Skeletal muscle tissue (tissue), 4 donors: ENCODE data around the gene UNC13C. TPM values are rescaled to one million over a fixed set of nuclear protein-coding genes. Genes with fewer than 3 reads are reported as not detected.

Experiments used
- H3K27ac ChIP-seq: one replicate; pipeline ENCODE4 v1.7.0; 2013; ENCODE audit warnings: mild to moderate bottlenecking, low read depth, low read length, inconsistent platforms
- H3K27me3 ChIP-seq, 3 donors: one replicate each; pipeline ENCODE4 v1.7.0; 2013; ENCODE audit warnings: low read length in 3 of 3; ENCODE audit not compliant: control insufficient read depth in 3 of 3, insufficient read depth in 3 of 3
- H3K36me3 ChIP-seq, 3 donors: one replicate each; pipeline ENCODE4 v1.7.0; 2013; ENCODE audit warnings: low read length in 3 of 3; ENCODE audit not compliant: control insufficient read depth in 3 of 3, insufficient read depth in 3 of 3
- H3K4me1 ChIP-seq, 3 donors: one replicate each; pipeline ENCODE4 v1.7.0; 2013; ENCODE audit warnings: low read length in 3 of 3, mild to moderate bottlenecking in 3 of 3; ENCODE audit not compliant: control insufficient read depth in 3 of 3, insufficient read depth in 3 of 3
- H3K4me3 ChIP-seq, 3 donors: one replicate each; pipeline ENCODE4 v1.7.0; 2013; ENCODE audit warnings: low read length in 3 of 3
- H3K9ac ChIP-seq, 3 donors: one replicate each; pipeline ENCODE4 v1.7.0; 2013; ENCODE audit warnings: low read length in 3 of 3, mild to moderate bottlenecking in 3 of 3, moderate library complexity in 2 of 3, low read depth in 1 of 3
- H3K9me3 ChIP-seq, 3 donors: one replicate each; pipeline ENCODE4 v1.7.0; 2013; ENCODE audit warnings: low read length in 3 of 3; ENCODE audit not compliant: control insufficient read depth in 3 of 3
- total RNA-seq: library from RNA; depleted of rRNA; stranded (reverse); fragments of >200 nt; gene quantifications from one replicate; pipeline ENCODE4 v1.2.3, GENCODE V29; 2014
- donor health status: Osteomylitis.

The UNC13C gene
- total RNA-seq, 1 donor from 2014 or later = 3.1 TPM

- no peak overlapping the region for H3K27ac ChIP-seq
- no peak overlapping the region for H3K4me3 ChIP-seq
- H3K9me3 ChIP-seq = no peaks in the 10 kb centered on the region
- H3K27me3 ChIP-seq = no peaks in the 10 kb centered on the region
- H3K9ac ChIP-seq = no peak overlapping the region
- peaks cover 0 to 5% (median 0%) of the 10 kb centered on the region in 3 donors for H3K36me3 ChIP-seq
- H3K4me1 ChIP-seq = no peaks in the 10 kb centered on the region
These were observed 272.1 kb downstream of the UNC13C start for GRCh38 chr15:54250326-54250725.

GRCh38 chr15:54256190-54256589 is 277.9 kb downstream of the UNC13C start:
- no peaks in the 10 kb centered on the region for H3K36me3 ChIP-seq
- H3K4me1 ChIP-seq = no peaks in the 10 kb centered on the region
- H3K4me3 ChIP-seq = no peak overlapping the region
- H3K9ac ChIP-seq = no peak overlapping the region
- H3K27ac ChIP-seq = no peak overlapping the region
- H3K27me3 ChIP-seq = no peaks in the 10 kb centered on the region
- H3K9me3 ChIP-seq = no peaks in the 10 kb centered on the region

GRCh38 chr15:54273928-54274327 is 295.7 kb downstream of the UNC13C start:
- Histone ChIP-seq H3K36me3 (no peaks in the 10 kb centered on the region), H3K27me3 (no peaks in the 10 kb centered on the region), H3K9ac (no peak overlapping the region), H3K4me1 (peaks cover 0 to 12% (median 0%) of the 10 kb centered on the region in 3 donors), H3K9me3 (no peaks in the 10 kb centered on the region), H3K27ac (no peak overlapping the region), H3K4me3 (no peak overlapping the region)

GRCh38 chr15:54277834-54278233 is 299.6 kb downstream of the UNC13C start:
- Histone ChIP-seq H3K27ac (peak overlapping the region; percentile 73), H3K36me3 (no peaks in the 10 kb centered on the region), H3K9me3 (no peaks in the 10 kb centered on the region), H3K4me1 (peaks cover 0 to 12% (median 0%) of the 10 kb centered on the region in 3 donors), H3K4me3 (no peak overlapping the region), H3K9ac (no peak overlapping the region), H3K27me3 (no peaks in the 10 kb centered on the region)

GRCh38 chr15:54280726-54281125 is 302.5 kb downstream of the UNC13C start:
- no peaks in the 10 kb centered on the region for H3K36me3 ChIP-seq
- H3K4me1 ChIP-seq = peaks cover 0 to 12% (median 0%) of the 10 kb centered on the region in 3 donors
- H3K27ac ChIP-seq = no peak overlapping the region
- H3K9me3 ChIP-seq = no peaks in the 10 kb centered on the region
- no peak overlapping the region for H3K9ac ChIP-seq
- no peaks in the 10 kb centered on the region for H3K27me3 ChIP-seq
- H3K4me3 ChIP-seq = no peak overlapping the region

GRCh38 chr15:54282228-54282836 is 304.1 kb downstream of the UNC13C start:
- Histone ChIP-seq H3K36me3 (no peaks in the 10 kb centered on the region), H3K4me3 (no peak overlapping the region), H3K27ac (no peak overlapping the region), H3K9me3 (no peaks in the 10 kb centered on the region), H3K9ac (no peak overlapping the region), H3K4me1 (peaks cover 0 to 8% (median 0%) of the 10 kb centered on the region in 3 donors), H3K27me3 (no peaks in the 10 kb centered on the region)

- Histone ChIP-seq H3K9me3 (no peaks in the 10 kb centered on the region), H3K27ac (no peak overlapping the region), H3K27me3 (no peaks in the 10 kb centered on the region)
These were observed 309.8 kb downstream of the UNC13C start for GRCh38 chr15:54288049-54288448.

GRCh38 chr15:54289590-54290136 is 311.4 kb downstream of the UNC13C start:
- H3K27me3 ChIP-seq = no peaks in the 10 kb centered on the region
- H3K4me1 ChIP-seq = no peaks in the 10 kb centered on the region

More at GRCh38 chr15:54288049-54288448, 309.8 kb downstream of the UNC13C start:
- Histone ChIP-seq H3K4me3 (no peak overlapping the region), H3K36me3 (no peaks in the 10 kb centered on the region), H3K4me1 (no peaks in the 10 kb centered on the region), H3K9ac (no peak overlapping the region)

GRCh38 chr15:54298396-54298795 is 320.2 kb downstream of the UNC13C start:
- no peak overlapping the region for H3K9ac ChIP-seq
- H3K27me3 ChIP-seq = no peaks in the 10 kb centered on the region
- H3K4me1 ChIP-seq = no peaks in the 10 kb centered on the region
- no peak overlapping the region for H3K27ac ChIP-seq
- H3K9me3 ChIP-seq = no peaks in the 10 kb centered on the region
- H3K4me3 ChIP-seq = no peak overlapping the region
- no peaks in the 10 kb centered on the region for H3K36me3 ChIP-seq

More at GRCh38 chr15:54289590-54290136, 311.4 kb downstream of the UNC13C start:
- no peaks in the 10 kb centered on the region for H3K36me3 ChIP-seq
- H3K4me3 ChIP-seq = no peak overlapping the region
- no peak overlapping the region for H3K9ac ChIP-seq
- H3K27ac ChIP-seq = no peak overlapping the region
- H3K9me3 ChIP-seq = no peaks in the 10 kb centered on the region

GRCh38 chr15:54304321-54304720 is 326.1 kb downstream of the UNC13C start:
- Histone ChIP-seq H3K27me3 (no peaks in the 10 kb centered on the region), H3K27ac (no peak overlapping the region), H3K4me1 (no peaks in the 10 kb centered on the region), H3K4me3 (no peak overlapping the region), H3K9me3 (peaks cover 0 to 2% (median 0%) of the 10 kb centered on the region in 3 donors), H3K9ac (no peak overlapping the region), H3K36me3 (no peaks in the 10 kb centered on the region)
